ENCODE data around the gene HAO2. TPM values are rescaled to one million over a fixed set of nuclear protein-coding genes. Genes with fewer than 3 reads are reported as not detected.

HAO2 gene
- total and polyA plus RNA-seq, 4 donors: not detected

DNA sequence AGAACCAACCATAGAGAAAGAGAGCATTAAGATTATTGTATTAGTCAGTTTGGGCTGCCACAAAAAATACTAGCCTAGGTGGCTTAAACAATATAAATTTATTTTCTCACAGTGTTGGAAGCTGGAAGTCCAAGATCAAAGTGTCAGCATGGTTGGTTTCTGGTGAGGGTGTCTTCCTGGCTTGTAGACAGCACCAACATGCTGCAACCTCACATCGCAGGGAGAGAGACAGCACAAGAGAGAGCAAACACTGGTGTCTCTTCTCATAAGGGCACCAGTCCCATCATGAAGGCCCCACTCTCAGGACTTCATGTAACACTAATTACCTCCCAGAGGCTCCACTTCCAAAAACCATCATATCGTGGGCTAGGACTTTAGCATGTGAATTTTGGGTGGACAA, 30.6 kb upstream of the HAO2 start:
- H3K9me3 ChIP-seq (ENCODE audit: control insufficient read depth in 4 of 4, insufficient read depth in 3 of 4, low read length in 3 of 4): peaks cover 0 to 2% (median 0%) of the 10 kb centered on the region in 4 donors
- no peak for DNase-seq
- H3K36me3 ChIP-seq (ENCODE audit: control insufficient read depth in 4 of 4, insufficient read depth in 4 of 4, low read length in 4 of 4): no peaks in the 10 kb centered on the region
- ATAC-seq (ENCODE audit: insufficient read depth, low FRiP score): no peak
- no peaks in the 10 kb centered on the region for H3K4me1 ChIP-seq (ENCODE audit: control insufficient read depth in 5 of 5, insufficient read depth in 5 of 5, low read length in 5 of 5)
- H3K9ac ChIP-seq (ENCODE audit: insufficient read depth in 1 of 2, low read length in 2 of 2): no peak overlapping the region
- 85 to 91% methylated on average over 2 of the region's 2 CpGs for WGBS, 2 donors
- H3K4me3 ChIP-seq: no peak overlapping the region
- H3K27me3 ChIP-seq (ENCODE audit: control insufficient read depth in 3 of 3, insufficient read depth in 3 of 3, low read length in 2 of 3): no peaks in the 10 kb centered on the region
- TF ChIP-seq CTCF (IDR thresholded peaks at IDR 0.05; ENCODE audit: control extremely low read depth, extremely low read depth): no peak
- H3K27ac ChIP-seq (ENCODE audit: low read depth in 1 of 2, low read length in 1 of 2): no peak overlapping the region

DNA sequence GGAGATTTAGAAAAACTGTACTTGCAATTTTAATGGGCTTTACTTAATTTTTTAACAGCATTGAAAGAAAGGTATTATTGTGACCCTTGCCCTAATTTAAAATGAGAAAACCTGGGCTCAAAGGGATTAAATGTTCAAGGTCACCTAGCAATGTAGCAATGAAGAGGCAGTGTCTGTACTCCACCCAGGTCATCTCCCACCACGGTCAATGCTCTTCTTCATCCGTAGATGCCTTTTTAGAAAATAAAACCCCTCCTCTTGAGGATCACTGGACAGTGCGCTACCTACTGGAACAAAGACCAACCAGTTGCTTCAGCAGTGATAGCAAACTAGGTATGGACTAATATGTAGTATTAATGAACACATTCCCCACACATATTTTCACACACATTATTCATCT, 29.8 kb upstream of the HAO2 start:
- 91 to 92% methylated on average over 3 of the region's 3 CpGs for WGBS, 2 donors
- DNase-seq (no peak), ATAC-seq (ENCODE audit: insufficient read depth, low FRiP score) (no peak)
- peaks cover 0 to 2% (median 0%) of the 10 kb centered on the region in 4 donors for H3K9me3 ChIP-seq (ENCODE audit: control insufficient read depth in 4 of 4, insufficient read depth in 3 of 4, low read length in 3 of 4)
- no peak overlapping the region for H3K27ac ChIP-seq (ENCODE audit: low read depth in 1 of 2, low read length in 1 of 2)
- H3K36me3 ChIP-seq (ENCODE audit: control insufficient read depth in 4 of 4, insufficient read depth in 4 of 4, low read length in 4 of 4): no peaks in the 10 kb centered on the region
- no peak overlapping the region for H3K4me3 ChIP-seq
- no peak for TF ChIP-seq CTCF (IDR thresholded peaks at IDR 0.05; ENCODE audit: control extremely low read depth, extremely low read depth)
- no peaks in the 10 kb centered on the region for H3K4me1 ChIP-seq (ENCODE audit: control insufficient read depth in 5 of 5, insufficient read depth in 5 of 5, low read length in 5 of 5)
- H3K27me3 ChIP-seq (ENCODE audit: control insufficient read depth in 3 of 3, insufficient read depth in 3 of 3, low read length in 2 of 3): no peaks in the 10 kb centered on the region
- H3K9ac ChIP-seq (ENCODE audit: insufficient read depth in 1 of 2, low read length in 2 of 2): no peak overlapping the region

DNA sequence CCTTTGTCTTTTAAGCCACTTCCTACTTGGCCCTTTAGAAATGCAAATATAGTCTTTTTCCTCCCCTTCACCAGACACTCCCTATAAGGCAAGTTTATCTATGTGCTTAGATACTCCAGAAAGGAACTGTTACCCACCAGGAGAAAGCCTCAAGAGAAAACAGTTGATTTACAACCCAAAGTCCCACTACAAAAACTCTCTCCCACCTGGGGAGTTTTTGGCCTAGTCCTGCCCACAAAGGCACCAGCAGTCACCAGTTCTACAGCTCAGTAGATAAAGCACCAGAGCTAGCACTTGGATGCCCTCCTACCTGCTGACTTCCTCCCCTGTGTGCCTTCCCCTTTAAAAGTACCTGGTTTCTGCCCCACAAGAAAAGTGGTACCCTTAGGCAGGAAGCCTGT, 27.7 kb upstream of the HAO2 start:
- H3K9ac ChIP-seq (ENCODE audit: insufficient read depth in 1 of 2, low read length in 2 of 2): no peak overlapping the region
- no peak overlapping the region for H3K27ac ChIP-seq (ENCODE audit: low read depth in 1 of 2, low read length in 1 of 2)
- no peak for ATAC-seq (ENCODE audit: insufficient read depth, low FRiP score)

More for the DNA sequence above, 27.7 kb upstream of the HAO2 start:
- no peak for TF ChIP-seq CTCF (IDR thresholded peaks at IDR 0.05; ENCODE audit: control extremely low read depth, extremely low read depth)
- H3K36me3 ChIP-seq (ENCODE audit: control insufficient read depth in 4 of 4, insufficient read depth in 4 of 4, low read length in 4 of 4): no peaks in the 10 kb centered on the region
- no peak overlapping the region for H3K4me3 ChIP-seq
- H3K27me3 ChIP-seq (ENCODE audit: control insufficient read depth in 3 of 3, insufficient read depth in 3 of 3, low read length in 2 of 3): no peaks in the 10 kb centered on the region
- H3K4me1 ChIP-seq (ENCODE audit: control insufficient read depth in 5 of 5, insufficient read depth in 5 of 5, low read length in 5 of 5): no peaks in the 10 kb centered on the region
- DNase-seq: no peak
- peaks cover 0 to 2% (median 0%) of the 10 kb centered on the region in 4 donors for H3K9me3 ChIP-seq (ENCODE audit: control insufficient read depth in 4 of 4, insufficient read depth in 3 of 4, low read length in 3 of 4)
